ENCODE measurements around the gene CRTC3.
"Not testable (repeated sequence)": the region's sequence is repeated elsewhere in the genome, so short reads cannot be mapped to it uniquely, and the experiment has no call there.

The CRTC3 gene, protein sequence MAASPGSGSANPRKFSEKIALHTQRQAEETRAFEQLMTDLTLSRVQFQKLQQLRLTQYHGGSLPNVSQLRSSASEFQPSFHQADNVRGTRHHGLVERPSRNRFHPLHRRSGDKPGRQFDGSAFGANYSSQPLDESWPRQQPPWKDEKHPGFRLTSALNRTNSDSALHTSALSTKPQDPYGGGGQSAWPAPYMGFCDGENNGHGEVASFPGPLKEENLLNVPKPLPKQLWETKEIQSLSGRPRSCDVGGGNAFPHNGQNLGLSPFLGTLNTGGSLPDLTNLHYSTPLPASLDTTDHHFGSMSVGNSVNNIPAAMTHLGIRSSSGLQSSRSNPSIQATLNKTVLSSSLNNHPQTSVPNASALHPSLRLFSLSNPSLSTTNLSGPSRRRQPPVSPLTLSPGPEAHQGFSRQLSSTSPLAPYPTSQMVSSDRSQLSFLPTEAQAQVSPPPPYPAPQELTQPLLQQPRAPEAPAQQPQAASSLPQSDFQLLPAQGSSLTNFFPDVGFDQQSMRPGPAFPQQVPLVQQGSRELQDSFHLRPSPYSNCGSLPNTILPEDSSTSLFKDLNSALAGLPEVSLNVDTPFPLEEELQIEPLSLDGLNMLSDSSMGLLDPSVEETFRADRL

DNA sequence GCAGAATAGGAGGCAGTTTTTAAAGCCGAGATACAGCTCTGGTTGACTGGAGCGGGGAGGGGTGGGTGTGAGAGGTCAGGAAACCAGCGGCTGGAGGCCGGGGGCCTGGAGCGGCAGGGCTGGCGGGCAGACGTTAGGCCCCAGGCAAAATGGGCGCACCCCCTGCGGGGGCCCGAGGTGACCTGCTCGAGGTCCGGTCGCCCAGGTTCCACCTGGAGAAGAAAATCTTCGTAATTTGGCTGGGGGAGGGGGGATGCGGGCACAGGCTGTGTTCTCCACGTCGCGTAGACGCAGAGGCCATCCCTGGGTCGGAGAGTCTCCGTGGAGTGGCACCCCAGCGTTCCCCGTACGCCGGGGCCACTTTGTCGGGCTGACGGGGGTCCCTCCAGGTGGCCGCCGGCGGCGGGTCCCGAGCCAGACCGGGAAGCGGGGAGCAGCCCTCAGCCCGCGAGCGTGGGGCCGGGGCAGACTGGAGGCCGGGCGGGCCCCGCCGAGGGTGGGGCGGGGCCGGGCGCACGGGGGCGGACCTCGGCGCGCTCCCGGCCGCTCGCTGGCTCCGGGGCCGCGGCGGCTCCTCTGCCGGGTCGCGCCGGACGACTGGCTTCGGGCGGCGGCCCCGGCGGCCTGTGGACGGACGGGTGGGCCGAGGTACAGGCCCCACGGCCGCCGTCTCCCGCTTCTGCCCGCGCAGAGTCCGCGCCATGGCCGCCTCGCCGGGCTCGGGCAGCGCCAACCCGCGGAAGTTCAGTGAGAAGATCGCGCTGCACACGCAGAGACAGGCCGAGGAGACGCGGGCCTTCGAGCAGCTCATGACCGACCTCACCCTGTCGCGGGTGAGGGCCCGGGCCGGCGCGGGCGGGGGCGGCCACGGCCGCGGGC lies at the start of gene CRTC3:
TSS of gene CRTC3 (plus strand) at position 553 of the 879 bp plus-strand sequence. CDS start at position 702, 149 bp downstream.
- peak; percentile 20 to 54 (median 21) for DNase-seq (ENCODE audit: low read depth in 3 of 3)

DNA sequence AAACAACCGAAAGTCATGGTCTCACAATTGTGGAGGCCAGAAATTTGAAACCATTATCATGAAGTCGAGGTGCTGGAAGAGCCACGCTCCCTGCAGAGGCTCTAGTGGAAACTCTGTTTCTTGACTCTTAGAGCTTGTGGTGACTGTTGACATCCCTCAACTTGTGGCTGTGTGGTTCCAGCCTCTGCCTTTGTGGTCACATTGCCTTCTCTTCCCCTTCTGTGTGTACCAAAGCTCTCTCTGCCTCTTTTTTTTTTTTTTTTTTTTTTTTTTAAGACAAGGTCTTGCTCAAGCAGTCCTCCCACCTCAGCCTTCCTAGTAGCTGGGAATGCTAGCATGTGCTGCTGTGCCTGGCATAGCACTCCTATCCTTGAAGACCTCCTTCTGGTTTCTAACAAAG lies 48.7 kb upstream of the CRTC3 start:
- peak in 1 of 3 donors; percentile 10 for DNase-seq (ENCODE audit: low read depth in 3 of 3)

DNA sequence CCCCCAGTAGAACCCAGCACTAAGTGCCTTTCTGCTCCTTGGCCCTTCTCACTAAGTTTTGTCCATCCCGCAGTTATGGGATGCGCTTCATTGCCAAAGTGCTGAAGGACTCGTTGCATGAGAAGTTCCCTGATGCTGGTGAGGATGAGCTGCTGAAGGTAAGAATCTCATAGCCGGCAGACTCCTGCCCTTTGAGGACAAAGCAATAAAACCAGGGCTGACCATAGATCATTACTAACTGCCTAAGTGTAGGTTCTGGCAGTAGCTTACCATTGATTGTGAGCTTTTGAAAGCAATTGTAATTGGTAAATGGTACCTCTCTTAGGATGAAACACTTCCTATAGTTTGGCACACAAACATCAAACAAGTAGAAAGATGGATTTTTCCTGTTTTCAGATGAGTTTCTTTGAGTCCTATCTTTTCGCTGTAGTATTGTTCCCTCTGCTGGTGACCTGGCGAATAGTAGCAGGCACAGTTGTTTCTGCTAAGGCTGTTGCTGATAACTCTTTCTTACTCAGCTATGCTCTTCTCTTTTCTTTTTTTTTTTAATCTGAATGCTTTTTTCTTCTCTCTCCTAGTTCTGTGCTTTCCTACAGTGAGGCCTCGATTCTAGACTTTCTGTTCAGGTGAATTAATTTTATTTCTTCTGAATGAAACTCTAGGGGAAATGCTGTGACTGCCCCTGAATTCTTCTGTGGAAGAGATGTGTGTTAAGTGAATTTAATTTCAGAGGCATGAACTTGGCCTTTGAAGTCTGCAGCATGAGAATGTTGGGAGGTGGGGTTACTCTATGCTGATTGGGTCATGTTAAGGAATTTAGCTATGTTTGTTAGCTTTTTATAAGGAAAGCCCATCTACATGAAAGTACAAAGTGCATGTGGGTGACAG lies 47.4 kb upstream of the CRTC3 start:
- peak; percentile 6 to 16 (median 7) for DNase-seq (ENCODE audit: low read depth in 3 of 3)

DNA sequence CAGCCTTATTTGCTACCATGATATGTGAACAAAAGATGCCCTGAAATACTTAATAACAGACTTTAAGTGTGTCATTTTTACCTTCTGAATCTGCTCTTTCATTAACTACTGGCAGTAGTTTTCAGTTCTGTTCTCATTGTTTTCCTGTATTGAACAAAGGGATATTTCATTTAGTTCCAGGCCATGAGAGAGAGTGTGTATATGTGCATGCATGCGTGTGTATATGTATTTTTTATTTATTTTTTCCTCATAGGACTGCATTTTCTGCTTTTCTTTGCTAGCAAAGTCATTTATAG lies 46.8 kb upstream of the CRTC3 start:
- DNase-seq (ENCODE audit: low read depth in 3 of 3), result no peak

DNA sequence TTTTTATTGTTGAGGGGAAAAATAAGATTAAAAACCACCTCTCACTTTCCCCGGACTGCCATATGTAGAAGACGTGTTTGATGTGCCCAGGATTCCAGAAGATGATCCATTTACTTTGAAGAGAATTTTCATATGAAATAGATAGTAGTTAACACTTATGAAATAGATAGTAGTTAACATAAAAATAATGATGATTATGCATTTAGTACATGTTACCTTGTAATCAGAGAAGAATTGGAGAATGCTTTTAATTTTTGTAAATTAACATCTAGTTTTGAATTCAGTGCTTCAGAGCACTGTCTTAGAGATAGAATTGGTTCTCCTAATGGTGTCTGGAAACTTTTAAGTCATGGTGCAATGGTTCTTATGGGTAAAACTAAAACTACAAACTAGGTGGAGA lies 46.1 kb upstream of the CRTC3 start:
- DNase-seq (ENCODE audit: low read depth in 3 of 3), result no peak

DNA sequence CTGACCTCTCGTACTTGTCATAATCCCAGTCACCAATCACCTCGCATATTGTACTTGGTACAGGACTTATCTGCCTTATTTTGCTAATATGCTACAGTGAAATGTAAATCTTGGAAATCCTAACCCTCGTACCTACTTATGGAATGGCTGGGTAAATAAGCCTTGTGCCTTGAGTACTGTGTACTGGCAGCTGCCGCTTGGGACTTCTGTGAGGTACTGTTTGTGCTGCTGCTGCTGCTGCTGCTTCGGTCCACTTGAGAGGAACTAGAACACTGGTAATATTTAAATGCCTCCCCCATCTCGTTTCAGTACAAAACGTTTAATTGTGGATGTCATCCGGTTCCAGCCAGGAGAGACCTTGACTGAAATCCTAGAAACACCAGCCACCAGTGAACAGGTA lies 42.5 kb upstream of the CRTC3 start:
- DNase-seq (ENCODE audit: low read depth in 3 of 3), result no peak

DNA sequence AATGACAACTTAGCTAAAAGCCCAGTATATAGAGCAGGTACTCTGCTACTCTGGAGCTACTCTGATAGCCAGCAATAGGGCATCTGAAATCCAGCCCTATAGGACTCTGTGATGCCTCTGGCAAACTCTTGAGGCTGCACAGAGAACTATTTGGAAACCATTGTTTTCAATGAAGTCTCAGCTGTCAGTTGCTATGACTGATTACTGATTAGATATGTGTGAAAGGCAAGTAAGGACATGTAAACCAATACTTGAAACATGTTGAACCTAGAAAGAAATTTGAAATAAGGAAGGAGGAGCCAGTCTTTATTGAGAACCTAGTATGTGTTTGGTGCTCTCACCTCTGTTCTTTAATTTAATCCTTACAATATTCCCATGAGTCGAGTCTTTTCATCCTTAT lies 40.2 kb upstream of the CRTC3 start:
- DNase-seq (ENCODE audit: low read depth in 3 of 3), result no peak

DNA sequence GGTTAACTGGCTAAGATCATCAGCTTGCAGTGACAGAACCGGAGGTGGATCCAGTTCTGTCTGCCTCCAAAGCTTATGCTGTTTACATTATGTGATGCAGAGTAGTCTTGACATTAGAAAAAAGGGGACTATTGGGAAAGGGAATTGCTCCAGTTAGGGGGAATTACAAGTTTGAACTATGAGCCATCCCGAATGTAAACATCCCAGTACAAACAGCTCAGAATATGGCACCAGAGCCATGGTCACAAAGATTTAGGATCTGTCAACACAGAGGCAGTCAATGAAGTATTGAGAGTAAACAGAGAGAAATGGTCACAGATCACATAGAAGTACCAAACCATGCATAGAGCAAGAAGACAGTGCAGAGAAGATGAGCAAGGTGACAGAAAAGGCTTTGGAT lies 39.8 kb upstream of the CRTC3 start:
- no peak for DNase-seq (ENCODE audit: low read depth in 3 of 3)

DNA sequence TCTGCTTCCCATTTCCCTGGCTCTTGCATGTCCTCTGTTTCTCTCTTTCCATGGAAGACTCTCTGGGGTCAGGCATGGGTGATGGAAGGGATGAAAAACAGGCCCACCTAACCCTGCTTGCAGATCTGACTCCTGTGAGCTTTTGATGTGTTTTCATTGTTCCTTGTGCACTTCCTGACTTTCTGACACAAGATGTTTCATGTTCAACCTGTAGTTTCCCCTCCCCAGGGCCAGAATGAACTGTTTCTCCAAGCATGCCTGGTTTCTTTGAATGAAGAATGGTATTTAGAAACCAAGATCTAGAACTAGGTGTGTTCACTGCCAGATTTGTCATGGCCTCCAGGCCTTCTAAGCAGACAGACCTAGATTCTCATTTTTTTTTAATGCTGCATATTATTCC lies 36.1 kb upstream of the CRTC3 start:
- DNase-seq (ENCODE audit: low read depth in 3 of 3), result no peak

DNA sequence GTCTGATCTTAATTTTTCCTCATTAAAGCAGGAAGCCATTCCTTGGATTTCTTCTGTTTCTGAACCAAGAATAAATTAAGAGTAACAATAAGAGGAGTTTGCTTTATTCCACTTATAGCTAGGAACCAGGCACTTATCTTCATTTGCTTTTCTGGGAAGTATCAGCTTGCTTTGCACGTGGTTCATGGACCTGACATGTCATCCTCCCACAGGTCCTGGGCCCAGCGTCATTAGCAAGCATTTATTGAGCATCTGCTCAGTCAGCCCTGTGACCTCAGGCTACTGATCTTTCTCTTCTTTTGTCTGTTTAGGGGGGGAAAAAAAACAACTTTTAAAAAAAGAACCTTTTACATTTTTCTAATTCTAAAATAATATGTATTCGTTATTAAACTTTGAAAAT lies 34.7 kb upstream of the CRTC3 start:
- no peak for DNase-seq (ENCODE audit: low read depth in 3 of 3)

DNA sequence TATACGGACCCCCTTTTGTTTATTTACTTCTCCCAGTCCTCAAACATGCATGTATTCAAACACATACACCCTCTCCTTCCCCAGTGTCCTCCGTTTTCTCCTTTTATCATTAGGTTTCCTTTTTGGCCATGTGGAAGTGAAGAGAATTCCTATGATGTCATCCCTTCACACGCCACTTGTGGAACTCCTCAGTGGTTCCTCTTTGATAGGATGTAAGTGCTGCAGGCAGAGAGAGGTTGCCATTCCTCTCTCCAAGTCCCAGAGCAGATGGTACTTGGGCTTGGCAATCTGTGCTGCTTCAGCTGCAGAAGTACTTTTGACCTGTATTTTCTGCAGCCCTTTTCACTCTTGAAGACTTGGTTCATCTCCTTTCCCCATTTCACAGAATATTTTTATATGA lies 32.9 kb upstream of the CRTC3 start:
- no peak for DNase-seq (ENCODE audit: low read depth in 3 of 3)

DNA sequence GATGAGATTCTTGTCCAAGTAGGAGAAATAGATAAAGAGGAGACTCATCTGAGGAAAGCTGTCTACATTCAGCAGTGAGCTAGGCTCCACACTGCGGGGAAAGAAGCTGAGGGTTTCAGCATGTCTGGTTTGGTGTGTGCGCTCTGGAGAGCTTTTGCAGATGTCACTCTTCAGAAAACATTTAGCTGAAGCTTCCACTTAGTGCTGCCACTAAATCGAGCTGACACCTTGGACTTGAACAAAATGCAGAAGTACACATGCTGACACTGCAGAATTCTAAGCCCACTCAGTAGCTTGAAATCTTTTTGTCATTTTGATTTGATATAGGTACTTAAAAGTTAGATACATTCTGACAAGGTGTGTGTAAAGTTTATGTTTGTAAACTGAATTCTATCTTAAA lies 32.3 kb upstream of the CRTC3 start:
- no peak for DNase-seq (ENCODE audit: low read depth in 3 of 3)

DNA sequence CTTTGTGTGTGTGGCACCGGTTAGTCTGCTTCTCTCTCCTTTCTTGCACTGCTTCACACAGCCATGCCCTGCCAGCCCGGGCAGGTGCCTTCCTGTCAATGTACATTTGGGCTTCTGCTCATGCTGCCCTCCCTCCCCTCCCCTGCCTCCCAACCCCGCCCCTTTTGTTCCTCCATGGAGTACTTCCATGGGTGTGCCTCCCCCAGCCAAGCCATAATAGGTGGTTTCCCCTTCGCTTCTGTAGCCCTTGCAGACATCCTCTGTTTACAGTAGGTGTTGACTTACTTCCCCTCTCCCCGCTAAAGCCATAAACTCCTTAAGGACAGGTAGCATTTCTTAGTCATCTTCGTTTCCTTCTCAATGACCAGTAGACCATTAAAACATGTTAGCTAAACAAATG lies 31.8 kb upstream of the CRTC3 start:
- DNase-seq (ENCODE audit: low read depth in 3 of 3), result no peak

DNA sequence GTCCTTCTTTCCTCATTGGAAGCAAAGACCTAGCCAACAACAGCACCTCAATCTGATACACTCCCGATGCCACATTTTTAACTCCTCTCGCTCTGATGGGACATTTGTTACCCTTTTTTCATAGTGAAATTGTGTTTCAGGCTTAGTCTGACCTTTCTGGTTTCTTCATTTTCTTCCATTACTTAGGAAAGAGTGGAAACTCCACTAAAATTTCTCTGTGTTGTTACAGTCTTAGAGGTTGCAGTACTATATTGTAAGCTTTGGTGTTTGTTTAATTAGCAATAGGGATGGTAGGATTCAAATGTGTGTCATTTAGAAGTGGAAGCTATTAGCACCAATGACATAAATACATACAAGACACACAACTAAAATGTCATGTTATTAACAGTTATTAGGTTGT lies 29.6 kb upstream of the CRTC3 start:
- no peak for DNase-seq (ENCODE audit: low read depth in 3 of 3)

DNA sequence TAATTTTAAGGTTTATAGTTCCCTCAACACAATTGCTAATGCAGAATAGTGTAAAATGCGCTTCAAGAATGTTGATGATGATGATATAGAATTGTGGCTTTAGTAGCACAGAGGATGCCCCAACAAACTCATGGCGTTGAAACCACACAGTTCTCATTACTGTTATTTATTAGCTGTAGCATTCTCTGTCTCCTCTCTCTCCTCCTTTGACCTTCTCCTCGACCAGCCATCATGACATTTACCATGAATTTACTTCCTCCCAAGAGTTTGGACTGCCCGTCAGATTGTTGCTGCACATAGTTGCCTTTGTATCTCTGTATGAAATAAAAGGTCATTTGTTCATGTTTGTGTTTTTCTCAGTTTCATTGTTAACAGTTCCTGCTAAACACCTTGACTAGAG lies 27.8 kb upstream of the CRTC3 start:
- DNase-seq (ENCODE audit: low read depth in 3 of 3), result no peak

DNA sequence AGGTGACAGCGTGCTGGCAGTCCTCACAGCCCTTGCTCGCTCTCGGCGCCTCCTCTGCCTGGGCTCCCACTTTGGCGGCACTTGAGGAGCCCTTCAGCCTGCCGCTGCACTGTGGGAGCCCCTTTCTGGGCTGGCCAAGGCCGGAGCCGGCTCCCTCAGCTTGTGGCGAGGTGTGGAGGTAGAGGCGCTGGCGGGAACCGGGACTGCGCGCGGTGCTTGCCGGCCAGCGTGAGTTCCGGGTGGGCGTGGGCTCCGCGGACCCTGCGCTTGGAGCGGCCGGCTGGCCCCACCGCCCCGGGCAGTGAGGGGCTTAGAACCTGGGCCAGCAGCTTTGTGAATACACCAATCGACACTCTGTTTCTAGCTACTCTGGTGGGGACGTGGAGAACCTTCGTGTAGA lies 18.9 kb upstream of the CRTC3 start:
- not testable (repeated sequence) for DNase-seq (ENCODE audit: low read depth in 3 of 3)

DNA sequence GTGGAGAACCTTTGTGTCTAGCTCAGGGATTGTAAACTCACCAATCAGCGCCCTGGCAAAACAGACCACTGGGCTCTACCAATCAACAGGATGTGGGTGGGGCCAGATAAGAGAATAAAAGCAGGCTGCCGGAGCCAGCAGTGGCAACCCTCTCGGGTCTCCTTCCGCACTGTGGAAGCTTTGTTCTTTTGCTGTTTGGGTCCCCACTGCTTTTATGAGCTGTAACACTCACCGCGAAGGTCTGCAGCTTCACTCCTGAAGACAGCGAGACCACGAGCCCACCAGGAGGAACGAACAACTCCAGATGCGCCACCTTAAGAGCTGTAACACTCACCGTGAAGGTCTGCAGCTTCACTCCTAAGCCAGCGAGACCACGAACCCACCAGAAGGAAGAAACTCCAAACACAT lies 18.5 kb upstream of the CRTC3 start:
- not testable (repeated sequence) for DNase-seq (ENCODE audit: low read depth in 3 of 3)

DNA sequence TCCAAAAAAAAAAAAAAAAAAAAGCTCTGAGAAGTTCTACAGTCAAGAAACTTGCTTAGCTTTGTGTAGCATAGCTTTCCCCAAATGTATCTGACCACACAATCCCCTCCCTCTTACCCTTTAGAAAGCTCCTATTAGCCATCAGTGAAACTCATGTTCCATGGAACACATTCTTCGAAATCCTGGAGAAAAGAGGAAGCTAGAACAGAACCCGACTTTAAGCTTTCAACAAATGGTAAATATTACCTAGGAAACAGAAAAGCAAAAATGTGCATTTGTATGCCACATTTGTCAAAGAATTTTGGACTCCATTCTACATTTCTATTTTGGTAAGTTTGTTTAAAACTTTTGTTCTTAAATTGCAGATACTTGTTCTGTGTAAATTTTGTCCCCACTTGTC lies 17.4 kb upstream of the CRTC3 start:
- DNase-seq (ENCODE audit: low read depth in 3 of 3), result no peak

DNA sequence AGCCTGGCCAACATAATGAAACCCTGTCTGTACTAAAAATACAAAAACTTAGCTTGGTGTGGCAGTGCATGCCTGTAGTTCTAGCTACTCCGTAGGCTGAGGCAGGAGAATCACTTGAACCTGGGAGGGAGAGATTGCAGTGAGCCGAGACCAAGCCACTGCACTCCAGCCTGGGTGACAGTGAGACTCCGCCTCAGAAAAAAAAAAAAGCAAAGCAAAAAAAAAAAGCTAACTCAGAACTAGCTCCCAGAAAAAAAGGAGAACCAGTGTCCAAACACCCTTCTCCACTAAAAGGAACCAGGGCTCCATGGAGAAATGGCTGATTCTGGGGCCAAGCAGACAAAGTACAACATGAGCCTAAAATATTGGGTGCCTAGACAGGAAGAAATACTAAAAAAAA lies 16.7 kb upstream of the CRTC3 start:
- no peak for DNase-seq (ENCODE audit: low read depth in 3 of 3)

DNA sequence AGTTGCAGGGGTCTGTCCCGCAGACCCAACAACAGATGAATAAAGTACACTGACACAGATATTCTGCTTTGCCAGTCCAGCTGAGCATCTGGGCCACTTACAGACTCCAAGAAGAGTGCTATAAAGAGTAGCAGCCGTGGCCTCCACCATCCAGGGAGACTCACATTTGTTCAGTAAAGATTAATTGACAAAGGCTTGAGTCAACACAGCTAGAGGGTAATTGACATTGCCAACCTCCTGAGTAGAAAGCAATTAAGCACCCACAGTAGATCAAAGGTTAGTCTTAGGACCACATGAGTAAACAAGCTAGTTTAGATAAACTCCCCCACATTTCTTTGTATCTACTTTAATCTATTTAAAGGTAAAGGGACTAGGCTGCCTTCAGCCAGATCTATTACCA lies 16.3 kb upstream of the CRTC3 start:
- no peak for DNase-seq (ENCODE audit: low read depth in 3 of 3)

DNA sequence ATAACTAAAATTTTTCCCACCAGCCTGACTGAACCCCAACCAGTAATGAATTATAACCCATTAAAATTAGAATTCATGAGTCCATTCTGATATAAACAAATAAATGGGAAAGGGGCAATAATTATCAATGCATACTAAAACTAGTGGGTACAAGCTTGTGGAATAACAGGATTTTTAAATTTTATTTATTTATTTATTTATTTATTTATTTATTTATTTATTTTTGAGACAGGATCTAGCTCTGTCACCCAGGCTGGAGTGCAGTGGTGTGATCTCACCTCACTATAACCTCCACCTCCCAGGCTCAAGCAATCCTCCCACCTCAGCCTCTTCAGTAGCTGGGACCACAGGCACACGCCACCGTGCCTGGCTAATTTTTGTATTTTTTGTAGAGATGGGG lies 15.8 kb upstream of the CRTC3 start:
- not testable (repeated sequence) for DNase-seq (ENCODE audit: low read depth in 3 of 3)

DNA sequence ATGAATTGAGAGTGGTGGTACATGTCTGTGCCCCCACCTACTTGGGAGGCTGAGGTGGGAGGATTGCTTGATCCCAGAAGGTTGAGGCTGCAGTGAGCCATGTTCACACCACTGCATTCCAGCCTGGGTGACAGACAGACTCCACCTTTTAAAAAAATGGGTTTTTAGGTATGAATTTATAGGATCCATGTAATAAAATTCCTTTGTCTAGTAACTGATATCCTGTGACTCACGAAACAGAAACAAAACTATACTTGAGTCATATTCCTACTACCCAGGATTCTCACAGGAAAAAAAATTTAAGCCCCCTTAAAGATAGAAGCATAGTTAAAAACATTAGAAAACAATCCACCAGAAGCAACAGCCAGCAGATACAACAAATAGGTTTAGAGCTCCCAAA lies 10.0 kb upstream of the CRTC3 start:
- DNase-seq (ENCODE audit: low read depth in 3 of 3), result no peak

All from stimulated activated CD4-positive, alpha-beta T cell treated with anti-CD3 and anti-CD28 coated beads, TNF-alpha, amount 100 ng/mL, for 48 hours (primary cell).